Lower leg skin (tissue), 4 donors: ENCODE measurements around the gene MDM2. TPM values are rescaled to one million over a fixed set of nuclear protein-coding genes. Genes with fewer than 3 reads are reported as not detected.
A peak's percentile ranks its signal among the peaks of the same experiment; 100 is the strongest.

Experiments used
- DNase-seq, 2 donors: peaks; one replicate each; pipeline ENCODE4 v3.0.0-alpha.2; 2019; ENCODE audit warnings: low spot score in 2 of 2
- H3K4me3 ChIP-seq: fragments of 200-600 bp; sonication (generic); 2 replicates; pipeline ENCODE4 v1.5.1; 2017; ENCODE audit warnings: mild to moderate bottlenecking, low read depth; ENCODE audit not compliant: poor library complexity, severe bottlenecking
- POLR2A ChIP-seq, 2 donors: fragments of 450-650 bp; IDR thresholded peaks; one replicate each; pipeline ENCODE4 v1.6.1; 2016 to 2017; ENCODE audit warnings: antibody characterized with exemption in 2 of 2, mild to moderate bottlenecking in 1 of 2, moderate library complexity in 1 of 2
- WGBS, 2 donors: methylation state at CpG; one replicate each; pipeline ENCODE4 v1.1.5; 2018; 5-methylcytosine and 5-hydroxymethylcytosine counted together
- intact Hi-C: fragments of 100-400 bp; cut with DNase I; formaldehyde crosslinking; loops from one replicate; pipeline ENCODE4 v1.15.0; 2023; ENCODE audit warnings: low total_unique reads
- total RNA-seq, 4 donors: library from RNA; depleted of rRNA; stranded (reverse); fragments of >200 nt; gene quantifications; one replicate each; pipeline ENCODE4 v1.1.0, GENCODE V29; 2016
- TF ChIP-seq, protein P1 (sequence below), 3 donors: fragments of 450-650 bp; IDR thresholded peaks; one replicate each; pipeline ENCODE4 v1.5.1; 2016; ENCODE audit warnings: antibody characterized with exemption in 3 of 3, mild to moderate bottlenecking in 3 of 3, moderate library complexity in 2 of 3

The MDM2 gene
- total RNA-seq, 4 donors from 2014 or later, result 50.0 to 73.4 (median 60.3) TPM

- 75 to 90% methylated on average over 2 of the region's 2 CpGs for WGBS, 2 donors
- intact Hi-C loops, result no loop called here
- no peak for DNase-seq
- H3K4me3 ChIP-seq, result no peak overlapping the region
- TF ChIP-seq, protein P1, sequence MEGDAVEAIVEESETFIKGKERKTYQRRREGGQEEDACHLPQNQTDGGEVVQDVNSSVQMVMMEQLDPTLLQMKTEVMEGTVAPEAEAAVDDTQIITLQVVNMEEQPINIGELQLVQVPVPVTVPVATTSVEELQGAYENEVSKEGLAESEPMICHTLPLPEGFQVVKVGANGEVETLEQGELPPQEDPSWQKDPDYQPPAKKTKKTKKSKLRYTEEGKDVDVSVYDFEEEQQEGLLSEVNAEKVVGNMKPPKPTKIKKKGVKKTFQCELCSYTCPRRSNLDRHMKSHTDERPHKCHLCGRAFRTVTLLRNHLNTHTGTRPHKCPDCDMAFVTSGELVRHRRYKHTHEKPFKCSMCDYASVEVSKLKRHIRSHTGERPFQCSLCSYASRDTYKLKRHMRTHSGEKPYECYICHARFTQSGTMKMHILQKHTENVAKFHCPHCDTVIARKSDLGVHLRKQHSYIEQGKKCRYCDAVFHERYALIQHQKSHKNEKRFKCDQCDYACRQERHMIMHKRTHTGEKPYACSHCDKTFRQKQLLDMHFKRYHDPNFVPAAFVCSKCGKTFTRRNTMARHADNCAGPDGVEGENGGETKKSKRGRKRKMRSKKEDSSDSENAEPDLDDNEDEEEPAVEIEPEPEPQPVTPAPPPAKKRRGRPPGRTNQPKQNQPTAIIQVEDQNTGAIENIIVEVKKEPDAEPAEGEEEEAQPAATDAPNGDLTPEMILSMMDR (IDR thresholded peaks at IDR 0.05), result no peak
- TF ChIP-seq POLR2A (IDR thresholded peaks at IDR 0.05), result no peak
Measured at GRCh38 chr12:68854078-68854468, 46.1 kb downstream of the MDM2 start.

GRCh38 chr12:68854554-68854953 is 46.6 kb downstream of the MDM2 start:
- DNase-seq, result peak in 1 of 2 donors; percentile 49
- TF ChIP-seq, protein P1 (IDR thresholded peaks at IDR 0.05), result no peak
- no peak for TF ChIP-seq POLR2A (IDR thresholded peaks at IDR 0.05)
- WGBS, 2 donors, result 90 to 98% methylated on average over 3 of the region's 3 CpGs
- intact Hi-C loops, result no loop called here
- no peak overlapping the region for H3K4me3 ChIP-seq

- TF ChIP-seq, protein P1 (IDR thresholded peaks at IDR 0.05), result no peak
- no peak for TF ChIP-seq POLR2A (IDR thresholded peaks at IDR 0.05)
- WGBS, 2 donors, result 91 to 94% methylated on average over 3 of the region's 3 CpGs
- DNase-seq, result peak in 1 of 2 donors; percentile 46
- intact Hi-C loops, result no loop called here
- no peak overlapping the region for H3K4me3 ChIP-seq
Measured at GRCh38 chr12:68855111-68855510, 47.1 kb downstream of the MDM2 start.

GRCh38 chr12:68855771-68856170 is 47.8 kb downstream of the MDM2 start:
- intact Hi-C loops, result no loop called here
- DNase-seq, result peak in 1 of 2 donors; percentile 40
- no peak for TF ChIP-seq POLR2A (IDR thresholded peaks at IDR 0.05)
- TF ChIP-seq, protein P1 (IDR thresholded peaks at IDR 0.05), result no peak
- WGBS, 2 donors, result 97 to 98% methylated on average over 8 of the region's 8 CpGs
- no peak overlapping the region for H3K4me3 ChIP-seq

- no peak overlapping the region for H3K4me3 ChIP-seq
- no peak for DNase-seq
- 80 to 84% methylated on average over 3 of the region's 3 CpGs for WGBS, 2 donors
- intact Hi-C loops, result no loop called here
- TF ChIP-seq POLR2A (IDR thresholded peaks at IDR 0.05), result no peak
- TF ChIP-seq, protein P1 (IDR thresholded peaks at IDR 0.05), result no peak
Measured at GRCh38 chr12:68856510-68856909, 48.5 kb downstream of the MDM2 start.

- intact Hi-C loops, result loop anchor here (5.0 kb wide), 1 partner anchor 210 kb away; no protein-coding TSS in a partner anchor
- TF ChIP-seq POLR2A (IDR thresholded peaks at IDR 0.05), result no peak
- no peak for DNase-seq
- WGBS, 2 donors, result 83 to 85% methylated on average over 3 of the region's 3 CpGs
- H3K4me3 ChIP-seq, result no peak overlapping the region
Measured at GRCh38 chr12:68861890-68862289, 53.9 kb downstream of the MDM2 start.
